Ramos (cell line): ENCODE results near the gene FARP1.

Experiments used
- in situ Hi-C: fragments of 300-500 bp; cut with MboI; formaldehyde crosslinking; loops from one replicate; pipeline ENCODE4 v1.14.3; 2022; ENCODE audit warnings: low sequenced_read_pairs; ENCODE audit not compliant: unreplicated experiment

The FARP1 gene

GRCh38 chr13:98405690-98406344 lies 262.9 kb downstream of the FARP1 start:
- in situ Hi-C loops = loop anchor here (25.0 kb wide), 1 partner anchor 544 kb away; no protein-coding TSS in a partner anchor

DNA sequence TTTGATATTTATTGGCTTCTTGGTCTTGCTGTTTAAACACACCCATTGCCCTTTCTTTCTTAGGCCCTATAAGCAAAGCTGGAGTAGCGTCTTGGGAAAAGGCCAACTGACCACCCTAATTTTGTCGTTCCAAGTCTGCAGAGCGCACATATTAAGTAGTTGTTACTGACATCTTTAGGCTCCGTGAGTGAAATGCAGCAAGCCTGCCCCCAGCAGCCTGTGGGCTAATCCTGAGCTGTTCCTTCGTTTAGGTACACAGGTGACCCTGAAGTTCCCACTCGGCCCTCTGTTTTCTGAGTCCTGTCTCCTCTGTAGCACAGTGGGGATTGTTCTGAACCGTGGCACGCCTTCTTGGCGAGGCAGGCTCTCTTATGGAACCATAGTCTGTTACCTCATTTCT lies 263.5 kb downstream of the FARP1 start:
- in situ Hi-C loops = loop anchor here (25.0 kb wide), 1 partner anchor 544 kb away; no protein-coding TSS in a partner anchor

DNA sequence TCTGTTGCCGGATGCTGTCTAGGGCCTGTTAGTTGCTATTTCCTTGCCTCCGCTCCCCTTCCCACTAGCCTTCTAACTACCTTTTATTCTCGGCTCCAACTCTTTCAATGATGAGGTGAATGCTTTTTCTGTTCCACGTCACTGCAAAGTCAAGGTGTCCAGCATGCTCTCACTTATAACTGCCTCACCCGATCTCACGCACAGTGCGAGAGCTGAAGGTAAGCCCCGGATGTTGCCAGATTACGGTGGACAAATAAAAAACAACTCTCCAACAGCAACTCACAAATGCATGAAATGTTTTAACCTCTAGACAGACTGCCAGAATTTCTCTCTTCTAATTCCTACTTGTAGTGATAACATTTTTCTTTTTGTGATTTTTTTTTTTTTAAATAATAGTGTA lies 264.1 kb downstream of the FARP1 start:
- in situ Hi-C loops = loop anchor here (25.0 kb wide), 1 partner anchor 545 kb away; no protein-coding TSS in a partner anchor

GRCh38 chr13:98407575-98407974 lies 264.7 kb downstream of the FARP1 start:
- in situ Hi-C loops = loop anchor here (25.0 kb wide), 1 partner anchor 545 kb away; no protein-coding TSS in a partner anchor

- in situ Hi-C loops = loop anchor here (25.0 kb wide), 1 partner anchor 547 kb away; no protein-coding TSS in a partner anchor
These were observed 266.4 kb downstream of the FARP1 start for GRCh38 chr13:98409281-98409680.

GRCh38 chr13:98410612-98411011 lies 267.7 kb downstream of the FARP1 start:
- in situ Hi-C loops = loop anchor here (25.0 kb wide), 1 partner anchor 548 kb away; no protein-coding TSS in a partner anchor

DNA sequence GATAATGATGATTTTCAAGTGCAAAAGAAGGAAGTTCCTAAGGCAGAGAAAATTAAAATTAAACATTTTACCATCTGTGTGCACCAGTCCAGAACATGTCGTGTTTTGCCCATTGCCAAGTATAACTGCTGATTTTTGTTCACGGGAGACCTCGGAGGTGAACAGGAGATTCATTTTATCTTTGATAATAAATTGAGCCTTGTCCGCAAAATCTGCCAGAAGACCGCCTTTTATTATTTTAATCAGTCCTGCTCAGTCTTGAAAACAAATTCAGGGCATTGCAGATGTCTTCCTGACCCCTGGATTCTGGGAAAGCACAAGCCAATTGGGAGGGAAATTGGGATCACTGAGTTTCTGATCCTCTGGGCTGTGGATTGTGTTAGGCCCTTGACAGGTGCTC lies 268.1 kb downstream of the FARP1 start:
- in situ Hi-C loops = loop anchor here (25.0 kb wide), 1 partner anchor 549 kb away; no protein-coding TSS in a partner anchor

GRCh38 chr13:98411617-98412265 lies 268.8 kb downstream of the FARP1 start:
- in situ Hi-C loops = loop anchor here (25.0 kb wide), 1 partner anchor 549 kb away; no protein-coding TSS in a partner anchor

DNA sequence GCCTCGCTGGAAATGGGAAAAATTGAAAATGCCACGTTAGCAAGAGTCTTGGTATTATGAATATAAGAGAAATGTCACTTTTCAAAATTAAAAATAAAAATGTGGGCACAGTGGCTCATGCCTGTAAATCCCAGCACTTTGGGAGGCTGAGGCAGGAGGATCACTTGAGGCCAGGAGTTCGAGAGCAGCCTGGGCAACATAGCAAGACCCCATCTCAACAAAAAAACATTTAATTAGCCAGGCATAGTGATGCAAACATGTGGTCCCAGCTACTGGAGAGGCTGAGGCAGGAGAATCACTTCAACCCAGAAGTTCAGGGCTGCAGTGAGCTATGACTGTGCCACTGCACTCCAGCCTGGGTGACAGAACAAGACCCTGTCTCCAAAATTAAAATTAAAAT lies 270.4 kb downstream of the FARP1 start:
- in situ Hi-C loops = loop anchor here (25.0 kb wide), 1 partner anchor 551 kb away; no protein-coding TSS in a partner anchor

- in situ Hi-C loops = loop anchor here (25.0 kb wide), 1 partner anchor 551 kb away; no protein-coding TSS in a partner anchor
These were observed 270.9 kb downstream of the FARP1 start for GRCh38 chr13:98413796-98414195.

GRCh38 chr13:98415326-98416070 lies 272.6 kb downstream of the FARP1 start:
- in situ Hi-C loops = loop anchor here (25.0 kb wide), 1 partner anchor 553 kb away; no protein-coding TSS in a partner anchor

GRCh38 chr13:98416408-98416807 lies 273.5 kb downstream of the FARP1 start:
- in situ Hi-C loops = loop anchor here (25.0 kb wide), 1 partner anchor 554 kb away; no protein-coding TSS in a partner anchor

GRCh38 chr13:98419786-98420553 lies 277.1 kb downstream of the FARP1 start:
- in situ Hi-C loops = loop anchor here (25.0 kb wide), 1 partner anchor 558 kb away; no protein-coding TSS in a partner anchor

DNA sequence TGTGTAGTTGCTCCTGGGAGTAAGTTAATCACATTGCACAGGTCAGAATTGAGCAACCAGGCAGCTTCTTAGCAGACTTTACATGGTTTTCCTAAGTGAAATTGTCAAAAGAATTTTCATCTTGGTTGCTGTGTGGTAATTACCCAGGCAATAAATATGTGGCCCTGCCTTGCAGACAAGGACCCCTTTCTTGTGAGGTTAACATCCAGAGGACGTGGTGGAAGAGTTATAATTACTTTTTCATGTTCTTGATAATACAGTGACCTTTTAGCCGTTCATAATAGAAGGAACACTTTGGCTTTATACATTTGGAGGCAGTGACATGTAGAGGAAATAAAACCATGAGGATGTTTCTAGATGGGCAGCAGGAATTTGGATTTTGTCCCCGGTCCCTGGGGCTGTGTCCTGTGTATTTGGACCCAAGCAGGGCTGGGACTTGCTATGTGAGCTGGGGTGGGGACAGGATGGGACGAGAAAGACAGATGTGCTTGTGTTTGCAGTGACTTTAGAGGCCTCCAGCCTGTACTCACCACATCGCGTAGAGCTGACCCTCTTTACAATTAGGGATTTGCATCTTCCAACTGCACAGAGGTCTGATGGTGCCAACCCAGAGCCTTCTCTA lies 277.8 kb downstream of the FARP1 start:
- in situ Hi-C loops = loop anchor here (25.0 kb wide), 1 partner anchor 558 kb away; no protein-coding TSS in a partner anchor

DNA sequence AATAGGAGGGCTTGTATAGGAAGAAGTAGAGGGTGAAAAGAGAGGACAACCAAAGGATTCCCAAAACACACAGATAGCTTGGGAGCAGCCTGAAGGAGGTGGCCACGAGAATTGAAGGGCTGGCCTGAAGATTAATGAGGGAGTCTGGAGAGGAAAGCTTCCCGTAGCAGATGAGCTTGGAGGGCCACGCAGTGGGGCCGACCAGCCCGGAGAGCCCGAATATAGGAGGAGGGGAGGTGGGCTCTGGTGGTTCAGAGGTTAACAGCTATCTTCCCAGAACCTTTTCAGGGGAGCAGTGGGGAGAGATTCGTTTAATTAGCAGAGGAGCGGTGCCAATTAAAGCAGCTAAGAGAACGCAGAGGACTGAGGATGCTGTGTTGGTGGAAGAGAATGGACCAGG lies 279.2 kb downstream of the FARP1 start:
- in situ Hi-C loops = loop anchor here (25.0 kb wide), 1 partner anchor 560 kb away; no protein-coding TSS in a partner anchor

- in situ Hi-C loops = loop anchor here (25.0 kb wide), 1 partner anchor 561 kb away; no protein-coding TSS in a partner anchor
These were observed 280.5 kb downstream of the FARP1 start for GRCh38 chr13:98423417-98423816.

DNA sequence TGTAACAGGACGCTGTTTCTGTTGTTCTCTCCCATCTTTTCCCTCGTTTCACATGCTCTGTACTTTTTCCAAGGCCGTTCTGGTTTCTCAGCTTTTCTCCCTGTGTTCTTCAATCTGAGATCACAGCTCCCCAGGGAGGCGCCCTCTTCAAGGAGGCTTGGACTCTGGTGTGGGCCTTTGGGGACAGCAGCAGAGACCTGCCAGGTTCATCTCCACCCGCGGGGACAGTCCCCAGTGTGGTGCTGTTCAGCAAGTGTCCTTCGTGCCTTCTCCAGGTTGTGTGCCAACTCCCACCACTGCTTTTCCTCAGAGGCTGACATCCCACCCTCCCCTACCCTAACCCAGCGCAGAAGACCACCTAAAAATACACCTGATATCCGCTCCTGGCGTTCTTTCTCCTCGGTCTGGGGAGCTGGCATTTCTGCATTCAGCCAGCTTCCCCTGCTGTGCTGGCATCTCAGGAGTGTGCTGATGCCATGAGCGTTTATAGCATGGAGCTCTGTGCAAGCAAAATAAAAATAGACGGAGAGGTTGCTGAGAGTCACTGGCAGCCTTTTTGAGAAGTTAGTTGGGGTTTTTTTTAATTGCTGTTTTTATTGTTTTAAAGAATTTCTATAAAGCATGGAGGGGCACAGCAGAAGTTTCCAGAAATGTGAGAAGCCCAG lies 284.6 kb downstream of the FARP1 start:
- in situ Hi-C loops = no loop called here

GRCh38 chr13:98428256-98428966 lies 285.5 kb downstream of the FARP1 start:
- in situ Hi-C loops = no loop called here
